ENCODE measurements around the gene MS4A4A.

- TF ChIP-seq CTCF (IDR thresholded peaks at IDR 0.05) (no peak), POLR2A (IDR thresholded peaks at IDR 0.05) (no peak), EP300 (IDR thresholded peaks at IDR 0.05) (peak; percentile 71 to 72)
Observed at GRCh38 chr11:60332846-60333245, 52.4 kb downstream of the MS4A4A start.

Measured in tibial nerve (tissue), 4 donors.